H1 (cell line): Measurements from ENCODE around the gene FSTL4. TPM values are rescaled to one million over a fixed set of nuclear protein-coding genes. Genes with fewer than 3 reads are reported as not detected.

Source experiments
- CTCF ChIA-PET: fragments of 300-600 bp; sonication (Branson Sonifier 250); formaldehyde crosslinking; loops from one replicate; lab custom pipeline; 2021; ENCODE audit not compliant: partially characterized antibody; lab: Charles Lee
- POLR2A ChIA-PET: fragments of 300-600 bp; sonication (Branson Sonifier 250); formaldehyde crosslinking; loops from one replicate; lab custom pipeline; 2021; ENCODE audit warnings: inconsistent platforms; ENCODE audit not compliant: partially characterized antibody; lab: Charles Lee
- DNase-seq, 2 experiments: peaks; one replicate each; pipeline versions ENCODE4 v3.0.0 to v3.0.0-alpha.2; 2010 to 2022; ENCODE audit warnings: low spot score in 2 of 2, low read depth in 1 of 2, mixed read lengths in 1 of 2
- FAIRE-seq: peaks from 2 replicates; lab custom pipeline; 2011; peaks lifted over from hg19 to GRCh38; lab: Jason Lieb, UNC
- H2AFZ ChIP-seq: 2 replicates; pipeline ENCODE4 v1.8.1; 2012; ENCODE audit warnings: low read length, inconsistent platforms
- H2AK5ac ChIP-seq: 2 replicates; pipeline ENCODE4 v1.6.1; 2013; ENCODE audit warnings: low read depth, low read length
- H2BK120ac ChIP-seq: replicated peaks from 2 replicates; pipeline ENCODE3; 2013; ENCODE audit warnings: low read depth, low read length, inconsistent platforms
- H2BK12ac ChIP-seq: 2 replicates; pipeline ENCODE4 v1.6.1; 2013; ENCODE audit warnings: low read depth, low read length
- H2BK15ac ChIP-seq: 2 replicates; pipeline ENCODE4 v1.6.1; 2013; ENCODE audit warnings: low read length
- H2BK20ac ChIP-seq: 2 replicates; pipeline ENCODE4 v1.6.1; 2013; ENCODE audit warnings: low read length
- H2BK5ac ChIP-seq: 2 replicates; pipeline ENCODE4 v1.6.1; 2013; ENCODE audit warnings: low read depth, low read length
- H3K14ac ChIP-seq: 2 replicates; pipeline ENCODE4 v1.6.1; 2013; ENCODE audit warnings: inconsistent platforms; ENCODE audit not compliant: insufficient read length
- H3K18ac ChIP-seq: 2 replicates; pipeline ENCODE4 v1.6.1; 2013; ENCODE audit warnings: low read length; ENCODE audit errors: extremely low read depth
- H3K23ac ChIP-seq: 2 replicates; pipeline ENCODE4 v1.6.1; 2013; ENCODE audit warnings: inconsistent platforms; ENCODE audit not compliant: insufficient read length
- H3K23me2 ChIP-seq: 2 replicates; pipeline ENCODE4 v1.6.1; 2013; ENCODE audit warnings: low read depth, low read length
- H3K27ac ChIP-seq: 2 replicates; pipeline ENCODE4 v1.6.1; 2011; ENCODE audit warnings: low read depth, low read length, inconsistent platforms
- H3K27me3 ChIP-seq, 4 experiments: replicated peaks in 1 of 4; 1 replicate in 1 of 4; 2 replicates in 3 of 4; pipeline versions ENCODE4 v1.6.1 to v1.8.1; 2011 to 2013; ENCODE audit warnings: low read length in 3 of 4, mild to moderate bottlenecking in 3 of 4, inconsistent platforms in 2 of 4, mixed read lengths in 2 of 4, moderate library complexity in 1 of 4; ENCODE audit not compliant: control insufficient read depth in 3 of 4, insufficient read depth in 3 of 4; ENCODE audit errors: extremely low read depth in 1 of 4
- H3K36me3 ChIP-seq, 4 experiments: 2 replicates each; pipeline versions ENCODE4 v1.6.1 to v1.8.1; 2011 to 2013; ENCODE audit warnings: mild to moderate bottlenecking in 4 of 4, low read length in 3 of 4, moderate library complexity in 2 of 4, control low read depth in 1 of 4, inconsistent platforms in 1 of 4; ENCODE audit not compliant: insufficient read depth in 4 of 4, control insufficient read depth in 2 of 4
- H3K4ac ChIP-seq: replicated peaks from 2 replicates; pipeline ENCODE3; 2013; ENCODE audit warnings: low read length, low read depth, mixed read lengths, inconsistent platforms; ENCODE audit not compliant: insufficient read length
- H3K4me1 ChIP-seq, 4 experiments: replicated peaks in 1 of 4; 1 replicate in 1 of 4; 2 replicates in 3 of 4; pipeline versions ENCODE4 v1.6.1 to v1.8.1; 2011 to 2013; ENCODE audit warnings: low read length in 3 of 4, inconsistent platforms in 2 of 4, mixed read lengths in 1 of 4; ENCODE audit not compliant: insufficient read depth in 4 of 4, control insufficient read depth in 3 of 4
- H3K4me2 ChIP-seq, 2 experiments: 2 replicates each; pipeline versions ENCODE4 v1.6.1 to v1.8.1; 2011 to 2013; ENCODE audit warnings: low read depth in 2 of 2, low read length in 2 of 2, control low read depth in 1 of 2, inconsistent platforms in 1 of 2, mild to moderate bottlenecking in 1 of 2; ENCODE audit not compliant: insufficient read depth in 1 of 2
- H3K4me3 ChIP-seq, 4 experiments: fragments of 200-600, 300-600 bp in 1 of 4; sonication (generic), shearing (Covaris generic), sonication (Bioruptor Twin) in 1 of 4; 2 replicates each; pipeline versions ENCODE4 v1.5.1 to v1.8.1; 2011 to 2016; ENCODE audit warnings: low read length in 4 of 4, low read depth in 3 of 4, control low read depth in 2 of 4, inconsistent platforms in 2 of 4, mild to moderate bottlenecking in 2 of 4, mixed read lengths in 1 of 4, moderate library complexity in 1 of 4; ENCODE audit not compliant: insufficient read depth in 2 of 4; ENCODE audit errors: extremely low read depth in 1 of 4
- H3K56ac ChIP-seq: replicated peaks from 2 replicates; pipeline ENCODE3; 2013; ENCODE audit warnings: low read depth, mild to moderate bottlenecking, mixed read lengths, low read length, inconsistent platforms; ENCODE audit not compliant: insufficient read length
- H3K79me1 ChIP-seq: 2 replicates; pipeline ENCODE4 v1.6.1; 2013; ENCODE audit warnings: low read depth, low read length, control low read depth
- H3K79me2 ChIP-seq, 2 experiments: 2 replicates each; pipeline versions ENCODE4 v1.6.1 to v1.8.1; 2012 to 2013; ENCODE audit warnings: low read length in 2 of 2, mild to moderate bottlenecking in 2 of 2, inconsistent platforms in 1 of 2; ENCODE audit not compliant: insufficient read depth in 2 of 2, control insufficient read depth in 1 of 2
- H3K9ac ChIP-seq, 4 experiments: replicated peaks in 1 of 4; 1 replicate in 1 of 4; 2 replicates in 3 of 4; pipeline versions ENCODE4 v1.6.1 to v1.8.1; 2011 to 2013; ENCODE audit warnings: low read depth in 3 of 4, low read length in 3 of 4, control low read depth in 2 of 4, mild to moderate bottlenecking in 2 of 4, moderate library complexity in 2 of 4, inconsistent platforms in 1 of 4; ENCODE audit errors: extremely low read depth in 1 of 4
- H3K9me3 ChIP-seq, 2 experiments: 2 replicates each; pipeline versions ENCODE4 v1.6.1 to v1.8.1; 2012 to 2013; ENCODE audit warnings: mild to moderate bottlenecking in 2 of 2, moderate library complexity in 2 of 2, control low read depth in 1 of 2, inconsistent platforms in 1 of 2, low read depth in 1 of 2, low read length in 1 of 2, mixed read lengths in 1 of 2; ENCODE audit not compliant: insufficient read depth in 2 of 2
- H4K20me1 ChIP-seq, 2 experiments: replicated peaks in 1 of 2; 2 replicates each; pipeline versions ENCODE3 to v1.8.1; 2011 to 2013; ENCODE audit warnings: inconsistent platforms in 2 of 2, low read length in 2 of 2, mild to moderate bottlenecking in 1 of 2; ENCODE audit not compliant: insufficient read depth in 2 of 2, control insufficient read depth in 1 of 2
- H4K5ac ChIP-seq: 2 replicates; pipeline ENCODE4 v1.6.1; 2013; ENCODE audit warnings: low read length, low read depth, mixed read lengths, inconsistent platforms; ENCODE audit not compliant: insufficient read length
- H4K8ac ChIP-seq: 2 replicates; pipeline ENCODE4 v1.8.0; 2013; ENCODE audit warnings: mild to moderate bottlenecking, moderate library complexity, low read length, inconsistent platforms; ENCODE audit not compliant: insufficient read depth; ENCODE audit errors: extremely low read depth
- H4K91ac ChIP-seq: replicated peaks from 2 replicates; pipeline ENCODE3; 2013; ENCODE audit warnings: low read length, mixed read lengths, inconsistent platforms; ENCODE audit not compliant: insufficient read length
- KDM5A ChIP-seq: fragments of 200-600 bp; IDR thresholded peaks from 2 replicates; pipeline ENCODE4 v1.7.1; 2012; ENCODE audit warnings: mild to moderate bottlenecking, low read length, inconsistent platforms, mixed read lengths
- RFX5 ChIP-seq: IDR thresholded peaks from 2 replicates; pipeline ENCODE4 v1.6.1; 2011; ENCODE audit warnings: low read depth, low read length, improper control_type of control experiment, borderline replicate concordance
- SP1 ChIP-seq: IDR thresholded peaks from 2 replicates; pipeline ENCODE4 v1.6.1; 2011; ENCODE audit warnings: low read depth, low read length
- SRF ChIP-seq: IDR thresholded peaks from 2 replicates; pipeline ENCODE4 v1.6.1; 2011; ENCODE audit warnings: mild to moderate bottlenecking, low read depth, low read length, moderate library complexity
- TCF12 ChIP-seq: IDR thresholded peaks from 2 replicates; pipeline ENCODE4 v1.6.1; 2011; ENCODE audit warnings: low read depth, mild to moderate bottlenecking, low read length
- TEAD4 ChIP-seq: IDR thresholded peaks from 2 replicates; pipeline ENCODE4 v1.6.1; 2012; ENCODE audit warnings: low read depth, low read length, inconsistent platforms, mixed read lengths
- YY1 ChIP-seq: IDR thresholded peaks from 2 replicates; pipeline ENCODE4 v1.6.1; 2011; ENCODE audit warnings: low read depth, mild to moderate bottlenecking, low read length
- WGBS, 2 experiments: shearing (Covaris generic) in 1 of 2; methylation state at CpG; one replicate each; pipeline versions ENCODE4 v1.1.6 to v1.1.7; 2013 to 2015; ENCODE audit warnings: low lambda C conversion rate in 2 of 2, mixed read lengths in 2 of 2, inconsistent platforms in 1 of 2, low coverage in 1 of 2, missing lambda C conversion rate in 1 of 2; ENCODE audit not compliant: insufficient replicate concordance in 2 of 2, insufficient coverage in 1 of 2, insufficient read length in 1 of 2; ENCODE audit errors: extremely low coverage in 1 of 2, missing lambda C conversion rate in 1 of 2; 5-methylcytosine and 5-hydroxymethylcytosine counted together
- polyA plus RNA-seq, 7 experiments: library from polyadenylated mRNA; depleted of rRNA in 3 of 7; stranded (reverse) in 5 of 7; unstranded in 2 of 7; fragments of >200 nt in 5 of 7; fragments of 200-250 nt in 2 of 7; gene quantifications; 1 replicate in 5 of 7; 2 replicates in 1 of 7; 4 replicates in 1 of 7; pipeline versions ENCODE4 v1.2.1 to v1.2.3, GENCODE V29; 2011 to 2013; ENCODE audit warnings: missing spikeins in 2 of 7, mixed read lengths in 2 of 7
- total RNA-seq: library from RNA; stranded (reverse); fragmentation: NEBNext Ultra II Directional; extraction: Animal tissue kit (Norgen Biotek cat#: 25700); gene quantifications from 2 replicates; pipeline ENCODE4 v1.2.1, GENCODE V29; 2021
- TF ChIP-seq, protein P1 (sequence below): IDR thresholded peaks from 2 replicates; pipeline ENCODE4 v1.6.1; 2012; ENCODE audit warnings: low read length, inconsistent platforms
- TF ChIP-seq, protein P2 (sequence below): IDR thresholded peaks from 2 replicates; pipeline ENCODE4 v1.6.1; 2012; ENCODE audit warnings: inconsistent platforms

The FSTL4 gene
- total and polyA plus RNA-seq, 2 of the 8 experiments (the other 6 are each of a cell fraction or from before 2014, with no cell fraction given) = 3.1 to 4.1 TPM

- H4K20me1 ChIP-seq = no peaks in the 10 kb centered on the region
- CTCF ChIA-PET = interaction anchor here (0.6 to 11.6 kb wide), 13 partner anchors 10 to 1925 kb away, joined by 3 to 218 read pairs (median 6); partner anchors contain the start of gene FSTL4
- WGBS, 2 experiments = 83% methylated on average over 9 of the region's 9 CpGs; no CpG with 5 or more reads in 1 of the 2 experiments
Observed at GRCh38 chr5:133426264-133426663, 186.1 kb downstream of the FSTL4 start.

More at GRCh38 chr5:133426264-133426663, 186.1 kb downstream of the FSTL4 start:
- Histone ChIP-seq H3K4me3 (no peak overlapping the region), H2AK5ac (peak overlapping the region; percentile 18; the same call in 1 of the 2 replicates), H2BK20ac (0 out of 2 replicates have a peak overlapping the region, but pooled peaks have one; percentile 35), H3K4me2 (peak overlapping the region; percentile 15 to 35; a peak in 1 of 4 replicates), H3K79me1 (no peaks in the 10 kb centered on the region; the same call in 1 of the 2 replicates), H2AFZ (no peak overlapping the region), H2BK12ac (no peak overlapping the region), H3K56ac (no peak overlapping the region), H3K27me3 (peaks cover 3 to 10% (median 7%) of the 10 kb centered on the region in 4 experiments), H3K27ac (no peak overlapping the region), H3K4me1 (peaks cover 8 to 27% (median 18%) of the 10 kb centered on the region in 4 experiments), H3K79me2 (no peaks in the 10 kb centered on the region), H3K36me3 (no peaks in the 10 kb centered on the region), H2BK5ac (no peak overlapping the region; the same call in 1 of the 2 replicates), H4K5ac (no peak overlapping the region), H2BK15ac (no peak overlapping the region), H3K4ac (no peak overlapping the region), H4K8ac (no peak overlapping the region), H3K9me3 (no peaks in the 10 kb centered on the region), H3K14ac (no peak overlapping the region), H2BK120ac (no peak overlapping the region), H3K23ac (no peak overlapping the region), H3K9ac (no peak overlapping the region), H4K91ac (no peak overlapping the region), H3K18ac (peak overlapping the region; percentile 33; the same call in 1 of the 2 replicates), H3K23me2 (no peaks in the 10 kb centered on the region)
- DNase-seq (no peak), FAIRE-seq (no peak)
- POLR2A ChIA-PET = no interaction called here
- TF ChIP-seq, protein P1, sequence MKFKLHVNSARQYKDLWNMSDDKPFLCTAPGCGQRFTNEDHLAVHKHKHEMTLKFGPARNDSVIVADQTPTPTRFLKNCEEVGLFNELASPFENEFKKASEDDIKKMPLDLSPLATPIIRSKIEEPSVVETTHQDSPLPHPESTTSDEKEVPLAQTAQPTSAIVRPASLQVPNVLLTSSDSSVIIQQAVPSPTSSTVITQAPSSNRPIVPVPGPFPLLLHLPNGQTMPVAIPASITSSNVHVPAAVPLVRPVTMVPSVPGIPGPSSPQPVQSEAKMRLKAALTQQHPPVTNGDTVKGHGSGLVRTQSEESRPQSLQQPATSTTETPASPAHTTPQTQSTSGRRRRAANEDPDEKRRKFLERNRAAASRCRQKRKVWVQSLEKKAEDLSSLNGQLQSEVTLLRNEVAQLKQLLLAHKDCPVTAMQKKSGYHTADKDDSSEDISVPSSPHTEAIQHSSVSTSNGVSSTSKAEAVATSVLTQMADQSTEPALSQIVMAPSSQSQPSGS = no peak
- TF ChIP-seq, protein P2, sequence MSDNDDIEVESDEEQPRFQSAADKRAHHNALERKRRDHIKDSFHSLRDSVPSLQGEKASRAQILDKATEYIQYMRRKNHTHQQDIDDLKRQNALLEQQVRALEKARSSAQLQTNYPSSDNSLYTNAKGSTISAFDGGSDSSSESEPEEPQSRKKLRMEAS = no peak
- TF ChIP-seq RFX5 = no peak
- TF ChIP-seq TEAD4 = no peak
- no peak for TF ChIP-seq YY1
- no peak for TF ChIP-seq SP1
- no peak for TF ChIP-seq TCF12
- no peak for TF ChIP-seq KDM5A
- no peak for TF ChIP-seq SRF
